Measurements from ENCODE around the gene EGFL8.

The EGFL8 gene

GRCh38 chr6:32214126-32214525, 49.7 kb downstream of the EGFL8 start:
- no peak overlapping the region for H3K27ac ChIP-seq (ENCODE audit: low read depth, low read length, severe bottlenecking)
- no peaks in the 10 kb centered on the region for H3K4me1 ChIP-seq (ENCODE audit: control insufficient read depth, insufficient read depth, low read length, poor library complexity, severe bottlenecking)
- WGBS, 2 experiments (ENCODE audit: insufficient coverage in 2 of 2) = no CpG with 5 or more reads among the region's 3 CpGs

GRCh38 chr6:32215617-32216016, 51.2 kb downstream of the EGFL8 start:
- WGBS, 2 experiments (ENCODE audit: insufficient coverage in 2 of 2) = 83 to 100% methylated on average over 1 to 4 of the region's 4 CpGs
- H3K4me3 ChIP-seq (ENCODE audit: extremely low read depth, insufficient read depth, low read length, poor library complexity, severe bottlenecking) = no peak overlapping the region
- no peaks in the 10 kb centered on the region for H3K36me3 ChIP-seq (ENCODE audit: control insufficient read depth, insufficient read depth, low read length)
- H3K4me1 ChIP-seq (ENCODE audit: control insufficient read depth, insufficient read depth, low read length, poor library complexity, severe bottlenecking) = no peaks in the 10 kb centered on the region
- H3K9me3 ChIP-seq (ENCODE audit: control insufficient read depth, low read length) = no peaks in the 10 kb centered on the region
- H3K27ac ChIP-seq (ENCODE audit: low read depth, low read length, severe bottlenecking) = no peak overlapping the region

More at GRCh38 chr6:32214126-32214525, 49.7 kb downstream of the EGFL8 start:
- Histone ChIP-seq H3K36me3 (ENCODE audit: control insufficient read depth, insufficient read depth, low read length) (no peaks in the 10 kb centered on the region), H3K9me3 (ENCODE audit: control insufficient read depth, low read length) (no peaks in the 10 kb centered on the region), H3K4me3 (ENCODE audit: extremely low read depth, insufficient read depth, low read length, poor library complexity, severe bottlenecking) (no peak overlapping the region)

- no peaks in the 10 kb centered on the region for H3K4me1 ChIP-seq (ENCODE audit: control insufficient read depth, insufficient read depth, low read length, poor library complexity, severe bottlenecking)
- H3K27ac ChIP-seq (ENCODE audit: low read depth, low read length, severe bottlenecking) = no peak overlapping the region
- WGBS, 2 experiments (ENCODE audit: insufficient coverage in 2 of 2) = 81 to 91% methylated on average over 9 to 10 of the region's 10 CpGs
These were observed 51.9 kb downstream of the EGFL8 start for GRCh38 chr6:32216285-32216684.

GRCh38 chr6:32216998-32217397, 52.6 kb downstream of the EGFL8 start:
- H3K4me1 ChIP-seq (ENCODE audit: control insufficient read depth, insufficient read depth, low read length, poor library complexity, severe bottlenecking) = no peaks in the 10 kb centered on the region
- H3K4me3 ChIP-seq (ENCODE audit: extremely low read depth, insufficient read depth, low read length, poor library complexity, severe bottlenecking) = no peak overlapping the region
- WGBS, 2 experiments (ENCODE audit: insufficient coverage in 2 of 2) = 96% methylated on average over 8 to 10 of the region's 11 CpGs
- H3K9me3 ChIP-seq (ENCODE audit: control insufficient read depth, low read length) = no peaks in the 10 kb centered on the region
- H3K27ac ChIP-seq (ENCODE audit: low read depth, low read length, severe bottlenecking) = no peak overlapping the region
- no peaks in the 10 kb centered on the region for H3K36me3 ChIP-seq (ENCODE audit: control insufficient read depth, insufficient read depth, low read length)

More at GRCh38 chr6:32216285-32216684, 51.9 kb downstream of the EGFL8 start:
- H3K4me3 ChIP-seq (ENCODE audit: extremely low read depth, insufficient read depth, low read length, poor library complexity, severe bottlenecking) = no peak overlapping the region
- no peaks in the 10 kb centered on the region for H3K36me3 ChIP-seq (ENCODE audit: control insufficient read depth, insufficient read depth, low read length)
- H3K9me3 ChIP-seq (ENCODE audit: control insufficient read depth, low read length) = no peaks in the 10 kb centered on the region
